ENCODE measurements around the gene ACTG1. TPM values are rescaled to one million over a fixed set of nuclear protein-coding genes. Genes with fewer than 3 reads are reported as not detected.

ACTG1 gene
- total and polyA plus RNA-seq, 9 donors, result 810 to 1,698 (median 1,452) TPM

DNA sequence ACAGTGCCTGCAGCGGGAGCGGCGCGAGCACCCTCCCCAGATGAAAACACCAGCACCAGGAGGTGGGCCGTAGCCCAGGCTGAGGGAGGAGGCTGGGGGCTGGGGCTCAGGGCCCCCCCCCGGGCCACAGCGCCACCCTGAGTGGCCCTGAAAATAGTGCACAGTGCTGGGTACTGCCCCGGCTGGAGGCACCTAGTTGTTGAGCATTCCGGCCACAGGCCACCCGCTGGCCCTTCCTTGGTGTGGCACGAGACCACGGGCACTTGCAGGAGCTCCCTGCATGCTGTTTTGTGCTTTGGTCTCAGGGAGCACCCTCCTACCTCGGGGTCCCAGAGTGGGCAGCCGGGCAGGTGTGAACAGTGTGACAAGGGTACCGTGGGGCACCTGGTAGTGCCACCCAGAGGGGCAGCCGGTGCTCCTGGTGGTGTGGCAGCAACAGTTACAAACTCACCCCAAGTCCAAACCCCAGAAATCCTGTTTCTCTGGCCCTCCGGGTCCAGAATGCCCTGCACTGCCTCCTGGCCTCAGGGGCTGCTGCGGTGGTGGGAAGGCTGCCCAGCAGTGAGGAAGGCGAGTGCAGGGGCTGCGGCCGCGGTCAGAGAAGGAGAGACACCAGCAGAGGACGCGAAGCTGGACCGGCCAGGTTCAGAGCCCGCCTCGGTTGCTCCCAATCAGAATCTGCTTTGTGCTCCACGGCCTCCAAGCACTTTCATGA is 27.5 kb upstream of the ACTG1 start:
- H3K9me3 ChIP-seq (replicated peaks; ENCODE audit: control insufficient read depth, low read depth, low read length), result no peaks in the 10 kb centered on the region
- H3K4me1 ChIP-seq (ENCODE audit: control insufficient read depth, insufficient read depth, low read length), result peaks cover 26% of the 10 kb centered on the region
- WGBS (ENCODE audit: insufficient coverage), result 88% methylated on average over 27 of the region's 28 CpGs
- H3K4me3 ChIP-seq (ENCODE audit: low read length), result no peak overlapping the region
- H3K27me3 ChIP-seq (ENCODE audit: control insufficient read depth, insufficient read depth, low read length), result peaks cover 24% of the 10 kb centered on the region
- H3K27ac ChIP-seq (ENCODE audit: low read length), result no peak overlapping the region
- no peak for DNase-seq
- H3K36me3 ChIP-seq (ENCODE audit: control insufficient read depth, insufficient read depth, low read length), result peaks cover 59% of the 10 kb centered on the region

DNA sequence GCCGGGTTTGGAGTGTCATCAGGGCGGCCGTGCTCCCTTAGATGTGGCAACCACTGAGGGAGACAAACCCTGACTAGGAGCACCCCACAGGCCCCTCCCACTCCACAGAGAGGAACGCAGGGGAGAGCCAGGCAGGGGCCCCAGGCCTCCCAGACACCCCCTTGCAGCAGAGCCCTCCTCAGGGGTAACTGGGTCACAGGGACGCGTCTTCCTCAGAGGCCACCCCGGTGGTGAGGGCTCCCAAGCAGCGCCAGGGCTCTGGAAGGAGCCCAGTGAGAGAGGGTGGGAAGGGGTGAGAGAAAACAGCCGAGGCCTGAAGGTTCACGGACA is 26.9 kb upstream of the ACTG1 start:
- WGBS (ENCODE audit: insufficient coverage), result 65% methylated on average over 6 of the region's 10 CpGs

GRCh38 chr17:81538651-81539570 is 26.3 kb upstream of the ACTG1 start:
- Histone ChIP-seq H3K4me3 (ENCODE audit: low read length) (no peak overlapping the region), H3K27ac (ENCODE audit: low read length) (no peak overlapping the region), H3K4me1 (ENCODE audit: control insufficient read depth, insufficient read depth, low read length) (peaks cover 30% of the 10 kb centered on the region), H3K27me3 (ENCODE audit: control insufficient read depth, insufficient read depth, low read length) (peaks cover 29% of the 10 kb centered on the region), H3K9me3 (replicated peaks; ENCODE audit: control insufficient read depth, low read depth, low read length) (no peaks in the 10 kb centered on the region), H3K36me3 (ENCODE audit: control insufficient read depth, insufficient read depth, low read length) (peaks cover 47% of the 10 kb centered on the region)
- DNase-seq, result no peak
- WGBS (ENCODE audit: insufficient coverage), result 85% methylated on average over 19 of the region's 26 CpGs

More for the DNA sequence above, 26.9 kb upstream of the ACTG1 start:
- H3K36me3 ChIP-seq (ENCODE audit: control insufficient read depth, insufficient read depth, low read length), result peaks cover 53% of the 10 kb centered on the region
- no peak overlapping the region for H3K4me3 ChIP-seq (ENCODE audit: low read length)
- H3K4me1 ChIP-seq (ENCODE audit: control insufficient read depth, insufficient read depth, low read length), result peaks cover 26% of the 10 kb centered on the region
- no peak for DNase-seq
- no peak overlapping the region for H3K27ac ChIP-seq (ENCODE audit: low read length)
- no peaks in the 10 kb centered on the region for H3K9me3 ChIP-seq (replicated peaks; ENCODE audit: control insufficient read depth, low read depth, low read length)
- peaks cover 26% of the 10 kb centered on the region for H3K27me3 ChIP-seq (ENCODE audit: control insufficient read depth, insufficient read depth, low read length)

DNA sequence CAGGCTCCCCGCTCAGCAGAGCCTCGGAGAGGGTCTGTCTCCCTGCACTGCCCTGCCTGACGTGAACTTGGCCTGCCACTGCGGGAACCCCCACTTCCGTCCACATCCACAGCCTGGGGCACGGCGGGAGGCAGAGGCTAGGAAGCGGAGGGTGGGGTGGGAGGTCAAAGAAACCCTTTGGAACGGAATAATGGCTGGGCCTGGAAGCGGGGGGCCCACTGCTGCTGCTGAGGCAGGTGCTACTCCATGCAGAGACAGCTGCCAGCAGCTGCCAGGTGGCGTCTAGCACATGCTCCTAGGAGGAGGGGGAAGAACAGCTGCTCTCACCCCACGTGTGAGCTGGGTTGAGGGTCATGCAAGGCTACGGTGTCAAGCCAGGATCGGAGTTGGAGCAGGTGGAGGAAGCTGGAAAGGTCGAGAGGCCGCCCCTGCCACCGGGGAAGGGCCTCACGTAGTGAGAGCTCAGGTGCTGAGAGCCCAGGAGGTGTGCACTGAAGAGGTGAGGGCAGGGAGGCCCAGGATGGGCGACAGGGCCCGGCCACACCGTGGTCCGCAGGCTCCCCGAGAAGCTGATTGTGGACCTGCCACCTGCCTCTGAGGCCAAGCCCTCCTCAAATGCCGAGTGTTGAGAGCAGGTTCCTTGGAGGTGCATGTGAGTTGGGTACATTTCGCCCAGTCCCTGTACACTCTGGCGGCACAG is 25.4 kb upstream of the ACTG1 start:
- Histone ChIP-seq H3K4me3 (ENCODE audit: low read length) (no peak overlapping the region), H3K27ac (ENCODE audit: low read length) (no peak overlapping the region), H3K4me1 (ENCODE audit: control insufficient read depth, insufficient read depth, low read length) (peaks cover 30% of the 10 kb centered on the region), H3K27me3 (ENCODE audit: control insufficient read depth, insufficient read depth, low read length) (peaks cover 32% of the 10 kb centered on the region), H3K36me3 (ENCODE audit: control insufficient read depth, insufficient read depth, low read length) (peaks cover 38% of the 10 kb centered on the region), H3K9me3 (replicated peaks; ENCODE audit: control insufficient read depth, low read depth, low read length) (no peaks in the 10 kb centered on the region)
- 53% methylated on average over 19 of the region's 26 CpGs for whole genome bisulfite sequencing (ENCODE audit: insufficient coverage)
- peak; percentile 82 for DNase-seq

DNA sequence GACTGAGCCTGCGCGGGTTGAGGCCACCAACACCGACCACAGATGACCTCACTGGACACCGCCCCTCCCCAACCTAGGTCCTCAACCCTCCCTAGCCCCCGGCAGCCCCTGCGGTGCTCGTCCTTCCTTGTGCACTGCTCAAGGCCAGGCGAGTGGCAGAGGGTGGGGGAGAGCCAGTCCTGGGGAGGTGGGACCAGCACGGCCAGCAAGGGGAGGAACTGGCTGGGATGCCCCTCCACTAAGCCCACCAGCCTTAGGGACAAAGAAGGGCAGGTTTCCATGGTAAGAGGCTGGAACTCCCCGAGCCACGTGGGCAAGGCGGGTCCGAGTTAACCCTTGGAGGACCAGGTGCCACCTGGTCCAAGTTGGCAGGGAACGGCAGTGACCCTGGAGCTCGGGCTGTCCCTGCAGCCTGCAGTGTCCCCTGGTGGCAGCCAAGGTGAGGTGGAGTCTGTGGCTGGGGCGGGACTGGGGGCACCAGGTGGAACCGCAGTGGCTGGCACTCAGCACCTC is 24.8 kb upstream of the ACTG1 start:
- no peak overlapping the region for H3K4me3 ChIP-seq (ENCODE audit: low read length)
- WGBS (ENCODE audit: insufficient coverage), result 3% methylated on average over 10 of the region's 17 CpGs
- peaks cover 30% of the 10 kb centered on the region for H3K4me1 ChIP-seq (ENCODE audit: control insufficient read depth, insufficient read depth, low read length)
- no peaks in the 10 kb centered on the region for H3K9me3 ChIP-seq (replicated peaks; ENCODE audit: control insufficient read depth, low read depth, low read length)
- peaks cover 32% of the 10 kb centered on the region for H3K27me3 ChIP-seq (ENCODE audit: control insufficient read depth, insufficient read depth, low read length)
- DNase-seq, result no peak
- H3K27ac ChIP-seq (ENCODE audit: low read length), result no peak overlapping the region
- peaks cover 32% of the 10 kb centered on the region for H3K36me3 ChIP-seq (ENCODE audit: control insufficient read depth, insufficient read depth, low read length)

- H3K27ac ChIP-seq (ENCODE audit: low read length), result no peak overlapping the region
- WGBS (ENCODE audit: insufficient coverage), result 5% methylated on average over 79 of the region's 89 CpGs
- H3K9me3 ChIP-seq (replicated peaks; ENCODE audit: control insufficient read depth, low read depth, low read length), result no peaks in the 10 kb centered on the region
- H3K36me3 ChIP-seq (ENCODE audit: control insufficient read depth, insufficient read depth, low read length), result peaks cover 28% of the 10 kb centered on the region
- H3K4me3 ChIP-seq (ENCODE audit: low read length), result no peak overlapping the region
- H3K27me3 ChIP-seq (ENCODE audit: control insufficient read depth, insufficient read depth, low read length), result peaks cover 32% of the 10 kb centered on the region
- peaks cover 30% of the 10 kb centered on the region for H3K4me1 ChIP-seq (ENCODE audit: control insufficient read depth, insufficient read depth, low read length)
- no peak for DNase-seq
Measured at GRCh38 chr17:81536299-81537290, 24.0 kb upstream of the ACTG1 start.

GRCh38 chr17:81535480-81536298 is 23.1 kb upstream of the ACTG1 start:
- Histone ChIP-seq H3K4me3 (ENCODE audit: low read length) (no peak overlapping the region), H3K36me3 (ENCODE audit: control insufficient read depth, insufficient read depth, low read length) (peaks cover 19% of the 10 kb centered on the region), H3K27me3 (ENCODE audit: control insufficient read depth, insufficient read depth, low read length) (peaks cover 32% of the 10 kb centered on the region), H3K9me3 (replicated peaks; ENCODE audit: control insufficient read depth, low read depth, low read length) (no peaks in the 10 kb centered on the region), H3K27ac (ENCODE audit: low read length) (no peak overlapping the region), H3K4me1 (ENCODE audit: control insufficient read depth, insufficient read depth, low read length) (peaks cover 30% of the 10 kb centered on the region)
- DNase-seq, result no peak
- 54% methylated on average over 6 of the region's 13 CpGs for WGBS (ENCODE audit: insufficient coverage)

- no peaks in the 10 kb centered on the region for H3K9me3 ChIP-seq (replicated peaks; ENCODE audit: control insufficient read depth, low read depth, low read length)
- H3K4me1 ChIP-seq (ENCODE audit: control insufficient read depth, insufficient read depth, low read length), result peaks cover 30% of the 10 kb centered on the region
- peaks cover 12% of the 10 kb centered on the region for H3K36me3 ChIP-seq (ENCODE audit: control insufficient read depth, insufficient read depth, low read length)
- no peak overlapping the region for H3K4me3 ChIP-seq (ENCODE audit: low read length)
- H3K27ac ChIP-seq (ENCODE audit: low read length), result no peak overlapping the region
- 91% methylated on average over 3 of the region's 5 CpGs for WGBS (ENCODE audit: insufficient coverage)
- peaks cover 32% of the 10 kb centered on the region for H3K27me3 ChIP-seq (ENCODE audit: control insufficient read depth, insufficient read depth, low read length)
- no peak for DNase-seq
Measured at GRCh38 chr17:81535007-81535328, 22.4 kb upstream of the ACTG1 start.

All from muscle of leg (tissue), 11 donors.